ENCODE data around the gene NAMPT. TPM values are rescaled to one million over a fixed set of nuclear protein-coding genes. Genes with fewer than 3 reads are reported as not detected.

The NAMPT gene
- total and polyA plus RNA-seq, 11 donors: 34.4 to 573 (median 131) TPM

DNA sequence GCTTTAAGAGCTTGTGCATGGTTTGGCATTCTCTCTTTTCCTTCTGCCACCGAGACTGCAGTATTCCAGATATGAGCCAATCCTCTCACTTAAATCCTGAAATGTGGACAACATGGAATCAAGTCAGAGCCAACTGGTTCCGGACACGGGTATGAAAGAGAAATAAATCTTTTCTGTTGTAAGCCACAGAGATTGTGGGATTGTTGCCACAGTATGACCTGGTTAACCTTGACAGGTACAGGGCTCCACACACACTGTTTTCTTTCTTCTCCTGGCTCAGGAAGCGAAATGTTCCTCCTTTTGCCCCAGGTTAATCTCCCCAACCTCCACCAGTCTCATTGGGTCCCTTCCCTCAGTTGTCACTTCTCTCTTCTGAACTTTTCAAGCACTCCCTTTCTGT is 6.5 kb upstream of the NAMPT start:
- intact Hi-C loops (cut with DNase I): no loop called here
- H3K4me1 ChIP-seq: peaks cover 0 to 2% (median 0%) of the 10 kb centered on the region in 12 donors
- DNase-seq (no peak), ATAC-seq (no peak)
- TF ChIP-seq POLR2A (IDR thresholded peaks at IDR 0.05): no peak
- TF ChIP-seq, protein P1, sequence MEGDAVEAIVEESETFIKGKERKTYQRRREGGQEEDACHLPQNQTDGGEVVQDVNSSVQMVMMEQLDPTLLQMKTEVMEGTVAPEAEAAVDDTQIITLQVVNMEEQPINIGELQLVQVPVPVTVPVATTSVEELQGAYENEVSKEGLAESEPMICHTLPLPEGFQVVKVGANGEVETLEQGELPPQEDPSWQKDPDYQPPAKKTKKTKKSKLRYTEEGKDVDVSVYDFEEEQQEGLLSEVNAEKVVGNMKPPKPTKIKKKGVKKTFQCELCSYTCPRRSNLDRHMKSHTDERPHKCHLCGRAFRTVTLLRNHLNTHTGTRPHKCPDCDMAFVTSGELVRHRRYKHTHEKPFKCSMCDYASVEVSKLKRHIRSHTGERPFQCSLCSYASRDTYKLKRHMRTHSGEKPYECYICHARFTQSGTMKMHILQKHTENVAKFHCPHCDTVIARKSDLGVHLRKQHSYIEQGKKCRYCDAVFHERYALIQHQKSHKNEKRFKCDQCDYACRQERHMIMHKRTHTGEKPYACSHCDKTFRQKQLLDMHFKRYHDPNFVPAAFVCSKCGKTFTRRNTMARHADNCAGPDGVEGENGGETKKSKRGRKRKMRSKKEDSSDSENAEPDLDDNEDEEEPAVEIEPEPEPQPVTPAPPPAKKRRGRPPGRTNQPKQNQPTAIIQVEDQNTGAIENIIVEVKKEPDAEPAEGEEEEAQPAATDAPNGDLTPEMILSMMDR (IDR thresholded peaks at IDR 0.05): no peak
- no peak overlapping the region for H3K27ac ChIP-seq
- no peaks in the 10 kb centered on the region for H3K36me3 ChIP-seq
- no peak overlapping the region for H3K4me3 ChIP-seq
- H3K9me3 ChIP-seq: no peaks in the 10 kb centered on the region
- no peaks in the 10 kb centered on the region for H3K27me3 ChIP-seq
- WGBS, 4 donors: 60 to 74% (median 64%) methylated on average over 4 of the region's 4 CpGs

DNA sequence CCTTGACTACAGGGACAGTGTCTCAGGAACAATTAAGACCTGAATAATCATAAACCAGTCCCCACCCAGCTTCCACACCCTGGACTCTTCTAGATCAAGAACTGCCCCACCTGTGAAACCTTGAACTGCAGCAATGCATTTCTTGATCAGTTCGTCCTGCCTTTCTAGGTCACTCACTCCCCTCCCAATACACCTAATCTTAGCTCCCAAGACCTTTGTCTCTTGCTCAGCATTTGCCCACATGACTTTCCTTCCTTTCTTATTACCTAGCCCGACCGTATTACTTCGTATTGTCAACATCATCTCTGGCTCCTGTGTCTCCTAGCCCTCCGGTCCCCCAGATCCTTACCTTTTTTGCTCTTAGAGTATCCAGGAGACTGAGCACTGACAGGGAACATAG is 5.5 kb upstream of the NAMPT start:
- WGBS, 4 donors: 86 to 92% (median 89%) methylated on average over 5 of the region's 5 CpGs
- DNase-seq (no peak), ATAC-seq (no peak)
- H3K27me3 ChIP-seq: no peaks in the 10 kb centered on the region
- no peaks in the 10 kb centered on the region for H3K9me3 ChIP-seq
- peaks cover 0 to 7% (median 2%) of the 10 kb centered on the region in 12 donors for H3K4me1 ChIP-seq
- no peak overlapping the region for H3K27ac ChIP-seq
- intact Hi-C loops (cut with DNase I): no loop called here
- TF ChIP-seq, protein P1 (IDR thresholded peaks at IDR 0.05): no peak
- no peak for TF ChIP-seq POLR2A (IDR thresholded peaks at IDR 0.05)
- no peaks in the 10 kb centered on the region for H3K36me3 ChIP-seq
- no peak overlapping the region for H3K4me3 ChIP-seq

DNA sequence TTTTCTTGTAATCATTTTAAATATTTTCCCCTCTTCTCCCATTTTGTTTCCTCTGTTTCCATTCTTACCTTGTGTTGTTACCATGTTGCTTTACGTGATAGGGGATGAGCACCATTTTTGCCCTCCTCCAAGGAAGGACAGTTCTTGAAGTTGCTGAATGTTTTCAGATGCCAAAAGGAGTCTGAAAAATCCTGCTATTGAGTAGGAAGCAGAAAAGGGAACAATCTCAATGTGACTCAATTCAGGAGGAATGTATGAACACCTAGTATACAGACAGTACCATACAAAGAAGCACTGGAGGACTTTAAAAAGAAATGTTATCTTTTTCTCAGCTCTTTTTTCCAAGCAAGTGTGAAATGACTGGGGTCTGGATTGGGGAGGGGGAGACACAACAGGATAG is 5.1 kb upstream of the NAMPT start:
- no peaks in the 10 kb centered on the region for H3K9me3 ChIP-seq
- no peak for ATAC-seq
- DNase-seq: no peak
- no peaks in the 10 kb centered on the region for H3K27me3 ChIP-seq
- intact Hi-C loops (cut with DNase I): loop anchor here in 7 of 10 donors (5.0 to 10.0 kb wide), 6 partner anchors 113 to 877 kb away; partner anchors contain the start of gene HBP1 (in 1 of the 7)
- TF ChIP-seq, protein P1 (IDR thresholded peaks at IDR 0.05): no peak
- no peak for TF ChIP-seq POLR2A (IDR thresholded peaks at IDR 0.05)
- no peaks in the 10 kb centered on the region for H3K36me3 ChIP-seq
- peaks cover 0 to 7% (median 2%) of the 10 kb centered on the region in 12 donors for H3K4me1 ChIP-seq
- 0 to 46% (median 0%) methylated on average over 1 of the region's 1 CpG for WGBS, 4 donors
- no peak overlapping the region for H3K4me3 ChIP-seq
- no peak overlapping the region for H3K27ac ChIP-seq

DNA sequence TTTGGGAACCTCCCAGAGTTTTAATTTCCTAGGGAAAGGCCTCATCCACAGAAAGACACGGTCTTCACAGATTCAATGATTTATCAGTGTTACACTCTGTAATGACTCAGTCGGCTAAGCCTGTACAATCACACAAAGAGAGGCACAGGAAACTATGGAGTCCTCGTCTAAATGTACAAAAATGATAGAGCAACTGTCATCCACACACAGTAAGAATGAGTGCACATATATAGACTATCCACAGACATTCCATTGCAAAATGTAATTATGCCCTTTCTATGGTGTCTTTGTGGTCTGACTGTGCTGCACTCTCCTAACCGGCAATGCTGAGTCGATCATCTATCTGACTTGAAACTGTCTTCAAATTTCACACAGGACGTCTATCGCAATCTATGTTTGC is 3.5 kb upstream of the NAMPT start:
- peaks cover 0 to 12% (median 5%) of the 10 kb centered on the region in 12 donors for H3K4me1 ChIP-seq
- no peaks in the 10 kb centered on the region for H3K9me3 ChIP-seq
- 88 to 91% (median 89%) methylated on average over 7 of the region's 7 CpGs for WGBS, 4 donors
- no peak overlapping the region for H3K27ac ChIP-seq
- intact Hi-C loops (cut with DNase I): loop anchor here in 7 of 10 donors (5.0 to 10.0 kb wide), 6 partner anchors 111 to 879 kb away; partner anchors contain the start of gene HBP1 (in 1 of the 7)
- no peak for ATAC-seq
- H3K4me3 ChIP-seq: no peak overlapping the region
- no peaks in the 10 kb centered on the region for H3K27me3 ChIP-seq
- DNase-seq: no peak
- TF ChIP-seq, protein P1 (IDR thresholded peaks at IDR 0.05): no peak
- TF ChIP-seq POLR2A (IDR thresholded peaks at IDR 0.05): no peak
- H3K36me3 ChIP-seq: no peaks in the 10 kb centered on the region

All from heart left ventricle (tissue), 16 donors.